OCI-LY3 (cell line): ENCODE measurements around the gene C19orf73.

Source experiments
- H2AFZ ChIP-seq: fragments of 200-600, 300-600 bp; shearing (Covaris generic); 2 replicates; pipeline ENCODE4 v1.6.0; 2014; ENCODE audit warnings: antibody characterized with exemption, low read depth, low read length
- H3K27ac ChIP-seq: fragments of 200-600, 300-600 bp; sonication (generic); 2 replicates; pipeline ENCODE4 v1.5.1; 2014; ENCODE audit warnings: mild to moderate bottlenecking, low read length, moderate library complexity, mixed read lengths
- H3K27me3 ChIP-seq: fragments of 200-600, 300-600 bp; sonication (generic); 2 replicates; pipeline ENCODE4 v1.6.1; 2014; ENCODE audit warnings: low read depth, low read length, mixed read lengths
- H3K36me3 ChIP-seq: fragments of 200-600, 300-600 bp; sonication (generic); replicated peaks from 2 replicates; pipeline ENCODE3; 2014; ENCODE audit warnings: low read depth, low read length, mixed read lengths
- H3K4me1 ChIP-seq: fragments of 300-600, 200-600 bp; sonication (generic); 2 replicates; pipeline ENCODE4 v1.6.1; 2014; ENCODE audit warnings: low read length, mixed read lengths
- H3K4me2 ChIP-seq: fragments of 200-600, 300-600 bp; sonication (generic); 2 replicates; pipeline ENCODE4 v1.6.1; 2014; ENCODE audit warnings: low read length, mixed read lengths
- H3K4me3 ChIP-seq: fragments of 300-600, 200-600 bp; sonication (generic); 2 replicates; pipeline ENCODE4 v1.5.1; 2014; ENCODE audit warnings: antibody characterized with exemption, mild to moderate bottlenecking, low read length, moderate library complexity
- H3K79me2 ChIP-seq: fragments of 300-600, 200-600 bp; shearing (Covaris generic); 2 replicates; pipeline ENCODE4 v1.6.1; 2014; ENCODE audit warnings: mild to moderate bottlenecking, low read length, mixed read lengths
- H3K9ac ChIP-seq: fragments of 300-600, 200-600 bp; shearing (Covaris generic); 2 replicates; pipeline ENCODE4 v1.6.0; 2014; ENCODE audit warnings: mild to moderate bottlenecking, low read length, moderate library complexity
- H3K9me3 ChIP-seq: fragments of 200-600, 300-600 bp; shearing (Covaris generic); 2 replicates; pipeline ENCODE4 v1.6.1; 2014; ENCODE audit warnings: low read length, mixed read lengths; ENCODE audit not compliant: insufficient read depth
- H4K20me1 ChIP-seq: fragments of 200-600, 300-600 bp; sonication (generic); 2 replicates; pipeline ENCODE4 v1.6.1; 2016; ENCODE audit warnings: low read length, mixed read lengths; ENCODE audit not compliant: insufficient read depth
- CTCF ChIP-seq: fragments of 200-600, 300-600 bp; sonication (generic); IDR thresholded peaks from 2 replicates; pipeline ENCODE4 v1.5.1; 2014; ENCODE audit warnings: antibody characterized with exemption, low read length, low read depth
- EZH2phosphoT487 ChIP-seq: fragments of 200-600 bp; shearing (Covaris generic); IDR thresholded peaks from 2 replicates; pipeline ENCODE4 v1.6.1; 2018; ENCODE audit warnings: antibody characterized with exemption, mixed run types, low read depth

Gene C19orf73

GRCh38 chr19:49165111-49165750 is 46.3 kb upstream of the C19orf73 start:
- Histone ChIP-seq H4K20me1 (no peaks in the 10 kb centered on the region), H2AFZ (no peak overlapping the region), H3K27ac (no peak overlapping the region), H3K4me2 (no peak overlapping the region), H3K4me3 (no peak overlapping the region), H3K9ac (no peak overlapping the region), H3K4me1 (peaks cover 5% of the 10 kb centered on the region), H3K36me3 (no peaks in the 10 kb centered on the region), H3K27me3 (peaks cover 22% of the 10 kb centered on the region), H3K79me2 (no peaks in the 10 kb centered on the region), H3K9me3 (no peaks in the 10 kb centered on the region)
- no peak for TF ChIP-seq EZH2phosphoT487
- no peak for TF ChIP-seq CTCF

- no peak overlapping the region for H3K27ac ChIP-seq
- no peaks in the 10 kb centered on the region for H3K4me1 ChIP-seq
- no peak overlapping the region for H3K4me2 ChIP-seq
- no peaks in the 10 kb centered on the region for H3K79me2 ChIP-seq
- no peaks in the 10 kb centered on the region for H3K9me3 ChIP-seq
- H2AFZ ChIP-seq, result no peak overlapping the region
- TF ChIP-seq EZH2phosphoT487 (no peak), CTCF (no peak)
- no peaks in the 10 kb centered on the region for H4K20me1 ChIP-seq
- no peak overlapping the region for H3K9ac ChIP-seq
- H3K27me3 ChIP-seq, result peaks cover 17% of the 10 kb centered on the region
- H3K4me3 ChIP-seq, result no peak overlapping the region
- H3K36me3 ChIP-seq, result no peaks in the 10 kb centered on the region
Measured at GRCh38 chr19:49161987-49162386, 43.0 kb upstream of the C19orf73 start.

GRCh38 chr19:49160450-49161189 is 41.7 kb upstream of the C19orf73 start:
- Histone ChIP-seq H3K36me3 (no peaks in the 10 kb centered on the region), H3K27me3 (peaks cover 20% of the 10 kb centered on the region), H3K4me2 (no peak overlapping the region), H4K20me1 (no peaks in the 10 kb centered on the region), H3K9me3 (no peaks in the 10 kb centered on the region), H3K4me1 (no peaks in the 10 kb centered on the region), H2AFZ (no peak overlapping the region), H3K9ac (no peak overlapping the region), H3K27ac (no peak overlapping the region), H3K4me3 (no peak overlapping the region), H3K79me2 (no peaks in the 10 kb centered on the region)
- TF ChIP-seq CTCF, result no peak
- TF ChIP-seq EZH2phosphoT487, result no peak

- H3K79me2 ChIP-seq, result no peaks in the 10 kb centered on the region
- H3K36me3 ChIP-seq, result no peaks in the 10 kb centered on the region
- no peaks in the 10 kb centered on the region for H4K20me1 ChIP-seq
- peaks cover 9% of the 10 kb centered on the region for H3K27me3 ChIP-seq
- TF ChIP-seq EZH2phosphoT487, result no peak
- TF ChIP-seq CTCF, result no peak
- H3K9ac ChIP-seq, result no peak within 1 kb of the TSS
- no peaks in the 10 kb centered on the region for H3K9me3 ChIP-seq
- no peak within 1 kb of the TSS for H3K4me3 ChIP-seq
- no peaks in the 10 kb centered on the region for H3K4me1 ChIP-seq
- H3K27ac ChIP-seq, result no peak within 1 kb of the TSS
- no peak within 1 kb of the TSS for H3K4me2 ChIP-seq
- no peak within 1 kb of the TSS for H2AFZ ChIP-seq
Measured at GRCh38 chr19:49157445-49158224, 38.7 kb upstream of the C19orf73 start, which contains the start of gene TRPM4. TSS of gene TRPM4 (plus strand) at chr19:49157792. CDS start at chr19:49157867, 75 bp downstream.
